ENCODE measurements around the gene TENT4A.
"Not testable (repeated sequence)": the region's sequence is repeated elsewhere in the genome, so short reads cannot be mapped to it uniquely, and the experiment has no call there.

Gene TENT4A

GRCh38 chr5:6713274-6714225, at the start of gene TENT4A:
TSS of gene TENT4A (plus strand) at chr5:6713432. CDS start at chr5:6713984, 552 bp downstream.
- ATAC-seq: no peak; the same call in 2 of the 3 replicates
- TF ChIP-seq BACH2 (CRISPR knock-in tag; IDR thresholded peaks at IDR 0.05; ENCODE audit: borderline replicate concordance): no peak
- TF ChIP-seq ZFP3 (CRISPR knock-in tag; IDR thresholded peaks at IDR 0.05): no peak

- no peak for ATAC-seq
- TF ChIP-seq CSDC2 (CRISPR knock-in tag; IDR thresholded peaks at IDR 0.05) (no peak), OSR1 (CRISPR knock-in tag; IDR thresholded peaks at IDR 0.05) (no peak)
Observed at GRCh38 chr5:6666762-6667161, 46.5 kb upstream of the TENT4A start.

DNA sequence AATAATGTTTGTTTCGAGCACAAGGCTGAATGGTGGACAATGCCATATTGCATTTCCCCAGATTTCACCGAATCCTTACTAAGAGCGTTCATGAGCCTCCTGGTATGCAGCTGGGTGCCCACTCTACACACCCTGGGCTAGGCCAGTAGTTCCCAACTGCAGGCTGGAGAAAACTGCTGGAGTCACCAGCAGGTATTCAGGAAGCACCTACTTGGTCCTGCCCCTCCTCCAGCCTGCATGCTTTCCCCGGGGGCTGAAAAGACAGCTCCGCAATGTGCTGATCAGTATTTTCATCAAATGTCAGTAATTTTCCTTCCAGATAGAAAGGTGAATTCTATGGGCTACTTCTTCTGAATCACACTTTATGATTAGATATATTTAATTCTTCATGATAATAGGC, 45.6 kb upstream of the TENT4A start:
- no peak for ATAC-seq
- TF ChIP-seq OSR1 (CRISPR knock-in tag; IDR thresholded peaks at IDR 0.05) (no peak), ISL1 (CRISPR knock-in tag; IDR thresholded peaks at IDR 0.05) (no peak), RARB (CRISPR knock-in tag; IDR thresholded peaks at IDR 0.05) (no peak), SNAI2 (CRISPR knock-in tag; IDR thresholded peaks at IDR 0.05) (no peak), ZC3H10 (CRISPR knock-in tag; IDR thresholded peaks at IDR 0.05) (no peak), ZNF8 (CRISPR knock-in tag; IDR thresholded peaks at IDR 0.05) (no peak), GLIS3 (CRISPR knock-in tag; IDR thresholded peaks at IDR 0.05) (no peak), TOX (CRISPR knock-in tag; IDR thresholded peaks at IDR 0.05; ENCODE audit: borderline replicate concordance) (no peak), ZFP3 (CRISPR knock-in tag; IDR thresholded peaks at IDR 0.05) (no peak), ESRRG (CRISPR knock-in tag; IDR thresholded peaks at IDR 0.05) (no peak), ZNF565 (CRISPR knock-in tag; conservative IDR thresholded peaks at IDR 0.05; ENCODE audit: low read depth) (no peak), CREB5 (CRISPR knock-in tag; IDR thresholded peaks at IDR 0.05; ENCODE audit: low read depth) (no peak), ZNF70 (CRISPR knock-in tag; IDR thresholded peaks at IDR 0.05) (no peak)
- TF ChIP-seq, protein P1, sequence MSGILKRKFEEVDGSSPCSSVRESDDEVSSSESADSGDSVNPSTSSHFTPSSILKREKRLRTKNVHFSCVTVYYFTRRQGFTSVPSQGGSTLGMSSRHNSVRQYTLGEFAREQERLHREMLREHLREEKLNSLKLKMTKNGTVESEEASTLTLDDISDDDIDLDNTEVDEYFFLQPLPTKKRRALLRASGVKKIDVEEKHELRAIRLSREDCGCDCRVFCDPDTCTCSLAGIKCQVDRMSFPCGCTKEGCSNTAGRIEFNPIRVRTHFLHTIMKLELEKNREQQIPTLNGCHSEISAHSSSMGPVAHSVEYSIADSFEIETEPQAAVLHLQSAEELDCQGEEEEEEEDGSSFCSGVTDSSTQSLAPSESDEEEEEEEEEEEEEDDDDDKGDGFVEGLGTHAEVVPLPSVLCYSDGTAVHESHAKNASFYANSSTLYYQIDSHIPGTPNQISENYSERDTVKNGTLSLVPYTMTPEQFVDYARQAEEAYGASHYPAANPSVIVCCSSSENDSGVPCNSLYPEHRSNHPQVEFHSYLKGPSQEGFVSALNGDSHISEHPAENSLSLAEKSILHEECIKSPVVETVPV (CRISPR knock-in tag; IDR thresholded peaks at IDR 0.05): no peak
- TF ChIP-seq, protein P2, sequence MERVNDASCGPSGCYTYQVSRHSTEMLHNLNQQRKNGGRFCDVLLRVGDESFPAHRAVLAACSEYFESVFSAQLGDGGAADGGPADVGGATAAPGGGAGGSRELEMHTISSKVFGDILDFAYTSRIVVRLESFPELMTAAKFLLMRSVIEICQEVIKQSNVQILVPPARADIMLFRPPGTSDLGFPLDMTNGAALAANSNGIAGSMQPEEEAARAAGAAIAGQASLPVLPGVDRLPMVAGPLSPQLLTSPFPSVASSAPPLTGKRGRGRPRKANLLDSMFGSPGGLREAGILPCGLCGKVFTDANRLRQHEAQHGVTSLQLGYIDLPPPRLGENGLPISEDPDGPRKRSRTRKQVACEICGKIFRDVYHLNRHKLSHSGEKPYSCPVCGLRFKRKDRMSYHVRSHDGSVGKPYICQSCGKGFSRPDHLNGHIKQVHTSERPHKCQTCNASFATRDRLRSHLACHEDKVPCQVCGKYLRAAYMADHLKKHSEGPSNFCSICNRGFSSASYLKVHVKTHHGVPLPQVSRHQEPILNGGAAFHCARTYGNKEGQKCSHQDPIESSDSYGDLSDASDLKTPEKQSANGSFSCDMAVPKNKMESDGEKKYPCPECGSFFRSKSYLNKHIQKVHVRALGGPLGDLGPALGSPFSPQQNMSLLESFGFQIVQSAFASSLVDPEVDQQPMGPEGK (CRISPR knock-in tag; IDR thresholded peaks at IDR 0.05; ENCODE audit: borderline replicate concordance): no peak
- TF ChIP-seq, protein P3, sequence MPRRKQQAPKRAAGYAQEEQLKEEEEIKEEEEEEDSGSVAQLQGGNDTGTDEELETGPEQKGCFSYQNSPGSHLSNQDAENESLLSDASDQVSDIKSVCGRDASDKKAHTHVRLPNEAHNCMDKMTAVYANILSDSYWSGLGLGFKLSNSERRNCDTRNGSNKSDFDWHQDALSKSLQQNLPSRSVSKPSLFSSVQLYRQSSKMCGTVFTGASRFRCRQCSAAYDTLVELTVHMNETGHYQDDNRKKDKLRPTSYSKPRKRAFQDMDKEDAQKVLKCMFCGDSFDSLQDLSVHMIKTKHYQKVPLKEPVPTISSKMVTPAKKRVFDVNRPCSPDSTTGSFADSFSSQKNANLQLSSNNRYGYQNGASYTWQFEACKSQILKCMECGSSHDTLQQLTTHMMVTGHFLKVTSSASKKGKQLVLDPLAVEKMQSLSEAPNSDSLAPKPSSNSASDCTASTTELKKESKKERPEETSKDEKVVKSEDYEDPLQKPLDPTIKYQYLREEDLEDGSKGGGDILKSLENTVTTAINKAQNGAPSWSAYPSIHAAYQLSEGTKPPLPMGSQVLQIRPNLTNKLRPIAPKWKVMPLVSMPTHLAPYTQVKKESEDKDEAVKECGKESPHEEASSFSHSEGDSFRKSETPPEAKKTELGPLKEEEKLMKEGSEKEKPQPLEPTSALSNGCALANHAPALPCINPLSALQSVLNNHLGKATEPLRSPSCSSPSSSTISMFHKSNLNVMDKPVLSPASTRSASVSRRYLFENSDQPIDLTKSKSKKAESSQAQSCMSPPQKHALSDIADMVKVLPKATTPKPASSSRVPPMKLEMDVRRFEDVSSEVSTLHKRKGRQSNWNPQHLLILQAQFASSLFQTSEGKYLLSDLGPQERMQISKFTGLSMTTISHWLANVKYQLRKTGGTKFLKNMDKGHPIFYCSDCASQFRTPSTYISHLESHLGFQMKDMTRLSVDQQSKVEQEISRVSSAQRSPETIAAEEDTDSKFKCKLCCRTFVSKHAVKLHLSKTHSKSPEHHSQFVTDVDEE (CRISPR knock-in tag; IDR thresholded peaks at IDR 0.05): no peak

DNA sequence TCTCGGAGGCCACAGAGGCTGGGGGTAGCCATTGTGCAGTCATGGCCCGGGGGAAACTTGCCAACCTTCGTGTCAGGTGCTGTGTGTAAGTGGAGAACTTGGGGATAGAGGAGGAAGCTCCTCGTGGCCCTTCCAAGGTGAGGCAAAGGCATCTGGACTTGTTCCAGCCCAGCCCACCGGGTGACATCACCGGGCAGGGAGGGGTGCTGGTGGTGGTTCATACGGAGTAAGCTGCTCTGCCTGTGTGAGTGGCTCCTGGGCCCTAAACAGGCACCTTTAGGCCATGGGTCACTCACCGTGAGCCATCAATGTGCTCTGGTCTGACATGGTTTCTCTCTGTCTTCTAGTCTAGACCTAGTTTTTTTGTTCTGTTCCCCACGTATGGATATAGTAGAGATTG, 44.5 kb upstream of the TENT4A start:
- not testable (repeated sequence) for ATAC-seq

- ATAC-seq: no peak
- TF ChIP-seq, protein P1 (CRISPR knock-in tag; IDR thresholded peaks at IDR 0.05): no peak
- TF ChIP-seq GLIS3 (CRISPR knock-in tag; IDR thresholded peaks at IDR 0.05): no peak
- TF ChIP-seq TCF4 (CRISPR knock-in tag; IDR thresholded peaks at IDR 0.05; ENCODE audit: borderline replicate concordance): no peak
- no peak for TF ChIP-seq ZNF8 (CRISPR knock-in tag; IDR thresholded peaks at IDR 0.05)
- no peak for TF ChIP-seq CREB5 (CRISPR knock-in tag; IDR thresholded peaks at IDR 0.05; ENCODE audit: low read depth)
- TF ChIP-seq ESRRG (CRISPR knock-in tag; IDR thresholded peaks at IDR 0.05): no peak
- TF ChIP-seq, protein P2 (CRISPR knock-in tag; IDR thresholded peaks at IDR 0.05; ENCODE audit: borderline replicate concordance): no peak
- TF ChIP-seq SNAI2 (CRISPR knock-in tag; IDR thresholded peaks at IDR 0.05): no peak
- no peak for TF ChIP-seq PPARA (CRISPR knock-in tag; IDR thresholded peaks at IDR 0.05; ENCODE audit: borderline replicate concordance)
- TF ChIP-seq ZFP3 (CRISPR knock-in tag; IDR thresholded peaks at IDR 0.05): no peak
- no peak for TF ChIP-seq ZFP30 (CRISPR knock-in tag; IDR thresholded peaks at IDR 0.05)
- no peak for TF ChIP-seq OSR1 (CRISPR knock-in tag; IDR thresholded peaks at IDR 0.05)
- TF ChIP-seq ZNF70 (CRISPR knock-in tag; IDR thresholded peaks at IDR 0.05): no peak
Observed at GRCh38 chr5:6673031-6673430, 40.2 kb upstream of the TENT4A start.
